ENCODE data around the gene CA11.
A peak's percentile ranks its signal among the peaks of the same experiment; 100 is the strongest.

The CA11 gene

GRCh38 chr19:48606463-48607358, 39.3 kb downstream of the CA11 start, which contains the start of gene SPACA4:
Gene SPACA4, plus strand, starts transcription at chr19:48606742. Its CDS starts 237 bp downstream, at chr19:48606979.
- no peaks in the 10 kb centered on the region for H3K36me3 Mint-ChIP-seq
- no peak within 1 kb of the TSS for H3K4me3 Mint-ChIP-seq
- no peak within 1 kb of the TSS for H3K27ac Mint-ChIP-seq
- H3K4me1 Mint-ChIP-seq: peaks cover 5% of the 10 kb centered on the region
- no peak for ATAC-seq
- no peak for DNase-seq (ENCODE audit: low spot score in 2 of 2)
- no peaks in the 10 kb centered on the region for H3K9me3 Mint-ChIP-seq

- peaks cover 3% of the 10 kb centered on the region for H3K4me1 Mint-ChIP-seq
- H3K4me3 Mint-ChIP-seq: no peak overlapping the region
- no peak overlapping the region for H3K27ac Mint-ChIP-seq
- H3K9me3 Mint-ChIP-seq: no peaks in the 10 kb centered on the region
- ATAC-seq (no peak), DNase-seq (ENCODE audit: low spot score in 2 of 2) (no peak)
- H3K36me3 Mint-ChIP-seq: no peaks in the 10 kb centered on the region
These were observed 42.1 kb downstream of the CA11 start for GRCh38 chr19:48603850-48604249.

- Mint-ChIP-seq H3K4me3 (no peak overlapping the region), H3K36me3 (no peaks in the 10 kb centered on the region), H3K27ac (no peak overlapping the region), H3K9me3 (no peaks in the 10 kb centered on the region), H3K4me1 (peaks cover 4% of the 10 kb centered on the region)
- ATAC-seq (no peak), DNase-seq (ENCODE audit: low spot score in 2 of 2) (no peak)
These were observed 42.5 kb downstream of the CA11 start for GRCh38 chr19:48603449-48603848.

GRCh38 chr19:48603001-48603400, 43.0 kb downstream of the CA11 start:
- no peak overlapping the region for H3K27ac Mint-ChIP-seq
- H3K4me1 Mint-ChIP-seq: peaks cover 5% of the 10 kb centered on the region
- no peaks in the 10 kb centered on the region for H3K9me3 Mint-ChIP-seq
- H3K36me3 Mint-ChIP-seq: no peaks in the 10 kb centered on the region
- no peak overlapping the region for H3K4me3 Mint-ChIP-seq
- DNase-seq (ENCODE audit: low spot score in 2 of 2): no peak
- no peak for ATAC-seq

- no peaks in the 10 kb centered on the region for H3K9me3 Mint-ChIP-seq
- no peak for DNase-seq (ENCODE audit: low spot score in 2 of 2)
- H3K4me3 Mint-ChIP-seq: no peak overlapping the region
- H3K4me1 Mint-ChIP-seq: peaks cover 5% of the 10 kb centered on the region
- H3K27ac Mint-ChIP-seq: no peak overlapping the region
- peaks cover 9% of the 10 kb centered on the region for H3K36me3 Mint-ChIP-seq
- ATAC-seq: no peak
These were observed 45.1 kb downstream of the CA11 start for GRCh38 chr19:48600679-48601417.

- H3K4me1 Mint-ChIP-seq: peaks cover 12% of the 10 kb centered on the region
These were observed 46.8 kb downstream of the CA11 start for GRCh38 chr19:48598996-48599700.

GRCh38 chr19:48596679-48597465, 49.1 kb downstream of the CA11 start:
- Mint-ChIP-seq H3K4me1 (peaks cover 25% of the 10 kb centered on the region), H3K27ac (peak overlapping the region; percentile 91)

More at GRCh38 chr19:48598996-48599700, 46.8 kb downstream of the CA11 start:
- ATAC-seq: no peak
- Mint-ChIP-seq H3K9me3 (no peaks in the 10 kb centered on the region), H3K27ac (peak overlapping the region; percentile 56), H3K36me3 (peaks cover 24% of the 10 kb centered on the region), H3K4me3 (no peak overlapping the region)
- no peak for DNase-seq (ENCODE audit: low spot score in 2 of 2)

GRCh38 chr19:48596237-48596636, 49.8 kb downstream of the CA11 start:
- peaks cover 31% of the 10 kb centered on the region for H3K4me1 Mint-ChIP-seq
- H3K27ac Mint-ChIP-seq: peak overlapping the region; percentile 91
- H3K9me3 Mint-ChIP-seq: no peaks in the 10 kb centered on the region
- ATAC-seq (no peak), DNase-seq (ENCODE audit: low spot score in 2 of 2) (no peak)
- peaks cover 42% of the 10 kb centered on the region for H3K36me3 Mint-ChIP-seq
- H3K4me3 Mint-ChIP-seq: peak overlapping the region; percentile 73

More at GRCh38 chr19:48596679-48597465, 49.1 kb downstream of the CA11 start:
- no peaks in the 10 kb centered on the region for H3K9me3 Mint-ChIP-seq
- H3K36me3 Mint-ChIP-seq: peaks cover 37% of the 10 kb centered on the region
- ATAC-seq (peak; percentile 88), DNase-seq (ENCODE audit: low spot score in 2 of 2) (no peak)
- peak overlapping the region; percentile 73 for H3K4me3 Mint-ChIP-seq

- no peak for ATAC-seq
- Mint-ChIP-seq H3K4me1 (peaks cover 35% of the 10 kb centered on the region), H3K27ac (peak overlapping the region; percentile 91), H3K9me3 (no peaks in the 10 kb centered on the region), H3K4me3 (peak overlapping the region; percentile 73), H3K36me3 (peaks cover 42% of the 10 kb centered on the region)
- no peak for DNase-seq (ENCODE audit: low spot score in 2 of 2)
These were observed 50.2 kb downstream of the CA11 start for GRCh38 chr19:48595833-48596232.

- Mint-ChIP-seq H3K4me3 (peak overlapping the region; percentile 73), H3K27ac (peak overlapping the region; percentile 91), H3K36me3 (peaks cover 42% of the 10 kb centered on the region)
These were observed 50.8 kb downstream of the CA11 start for GRCh38 chr19:48595171-48595570.

GRCh38 chr19:48591021-48591420, 55.0 kb downstream of the CA11 start:
- Mint-ChIP-seq H3K27ac (peak overlapping the region; percentile 16), H3K4me3 (no peak overlapping the region), H3K4me1 (peaks cover 42% of the 10 kb centered on the region), H3K36me3 (peaks cover 55% of the 10 kb centered on the region), H3K9me3 (no peaks in the 10 kb centered on the region)
- ATAC-seq: no peak
- DNase-seq (ENCODE audit: low spot score in 2 of 2): no peak

More at GRCh38 chr19:48595171-48595570, 50.8 kb downstream of the CA11 start:
- ATAC-seq: no peak
- Mint-ChIP-seq H3K9me3 (no peaks in the 10 kb centered on the region), H3K4me1 (peaks cover 35% of the 10 kb centered on the region)
- no peak for DNase-seq (ENCODE audit: low spot score in 2 of 2)

- ATAC-seq (peak; percentile 91), DNase-seq (ENCODE audit: low spot score in 2 of 2) (peak; percentile 94 to 96)
- no peaks in the 10 kb centered on the region for H3K9me3 Mint-ChIP-seq
- peaks cover 42% of the 10 kb centered on the region for H3K4me1 Mint-ChIP-seq
- peak overlapping the region; percentile 67 for H3K4me3 Mint-ChIP-seq
- H3K36me3 Mint-ChIP-seq: peaks cover 49% of the 10 kb centered on the region
- peak overlapping the region; percentile 82 for H3K27ac Mint-ChIP-seq
These were observed 57.2 kb downstream of the CA11 start for GRCh38 chr19:48588670-48589401.
